K562 (cell line): ENCODE results near the gene TTC28. TPM values are rescaled to one million over a fixed set of nuclear protein-coding genes. Genes with fewer than 3 reads are reported as not detected.

ENCODE experiments used
- ATAC-seq: fragments of 200-7000 bp; cut with Tn5 transposase; 3 replicates; pipeline ENCODE4 v1.9.1; 2020; ENCODE audit warnings: moderate library complexity
- BruUV-seq: library from RNA; stranded (reverse); fragments of 400-500 nt; replicated peaks from 2 replicates; lab custom pipeline; 2021; lab: Mats Ljungman, UMichigan
- CTCF ChIA-PET: fragments of 300-600 bp; formaldehyde crosslinking; extraction: SDS; loops from one replicate; lab custom pipeline; 2021; ENCODE audit warnings: low intra/inter-chr PET ratio; lab: Yijun Ruan, JAX
- POLR2A ChIA-PET: fragments of 300-600, 350-650 bp; sonication (Branson Sonifier 250); formaldehyde crosslinking; extraction: SDS; loops from one replicate; lab custom pipeline; 2021; ENCODE audit warnings: antibody characterized with exemption, inconsistent platforms; lab: Yijun Ruan, JAX
- DNase-seq, 4 experiments: peaks; one replicate each; pipeline versions ENCODE4 v3.0.0 to v3.0.0-alpha.2; 2011 to 2018; ENCODE audit warnings: low spot score in 3 of 4, mixed read lengths in 3 of 4; ENCODE audit errors: extremely low read depth in 1 of 4
- FAIRE-seq: peaks from 2 replicates; lab custom pipeline; 2011; peaks lifted over from hg19 to GRCh38; lab: Jason Lieb, UNC
- H2AFZ ChIP-seq: 2 replicates; pipeline ENCODE4 v1.6.0; 2011; ENCODE audit warnings: low read depth, low read length, control low read depth, inconsistent platforms
- H3K27ac ChIP-seq: fragments of 200-600 bp; 3 replicates; pipeline ENCODE4 v1.8.0; 2011; ENCODE audit warnings: low read depth, mild to moderate bottlenecking, control low read depth, inconsistent platforms, low read length, moderate library complexity, mixed read lengths; ENCODE audit errors: extremely low read depth
- H3K27me3 ChIP-seq, 2 experiments: fragments of 300-600 bp in 1 of 2; 2 replicates in 1 of 2; 3 replicates in 1 of 2; pipeline versions ENCODE4 v1.6.0 to v1.8.0; 2011; ENCODE audit warnings: inconsistent platforms in 2 of 2, low read length in 2 of 2, mild to moderate bottlenecking in 1 of 2, mixed read lengths in 1 of 2, moderate library complexity in 1 of 2; ENCODE audit not compliant: control insufficient read depth in 2 of 2, insufficient read depth in 2 of 2
- H3K36me3 ChIP-seq: fragments of 300-600 bp; 3 replicates; pipeline ENCODE4 v1.8.0; 2011; ENCODE audit warnings: mild to moderate bottlenecking, low read length, inconsistent platforms; ENCODE audit not compliant: control insufficient read depth, insufficient read depth
- H3K4me1 ChIP-seq, 2 experiments: fragments of 200-600 bp in 1 of 2; replicated peaks in 1 of 2; 2 replicates in 1 of 2; 3 replicates in 1 of 2; pipeline versions ENCODE4 v1.5.1 to v1.8.0; 2011; ENCODE audit warnings: inconsistent platforms in 2 of 2, low read length in 2 of 2, mild to moderate bottlenecking in 1 of 2, mixed read lengths in 1 of 2, moderate library complexity in 1 of 2; ENCODE audit not compliant: control insufficient read depth in 2 of 2, insufficient read depth in 2 of 2
- H3K4me2 ChIP-seq: 2 replicates; pipeline ENCODE4 v1.6.1; 2011; ENCODE audit warnings: low read length, control low read depth, inconsistent platforms, mixed read lengths; ENCODE audit not compliant: insufficient read depth
- H3K4me3 ChIP-seq: fragments of 200-600 bp; sonication (generic), shearing (Covaris generic); 2 replicates; pipeline ENCODE4 v1.5.1; 2016; ENCODE audit warnings: control low read depth, inconsistent platforms
- H3K79me2 ChIP-seq: fragments of 200-600 bp; 3 replicates; pipeline ENCODE4 v1.8.0; 2011; ENCODE audit warnings: low read length, inconsistent platforms; ENCODE audit not compliant: control insufficient read depth, insufficient read depth
- H3K9ac ChIP-seq, 2 experiments: 2 replicates each; pipeline versions ENCODE4 v1.6.0 to v1.6.1; 2011; ENCODE audit warnings: low read depth in 2 of 2, low read length in 2 of 2, control low read depth in 1 of 2, inconsistent platforms in 1 of 2, mild to moderate bottlenecking in 1 of 2, mixed read lengths in 1 of 2; ENCODE audit not compliant: insufficient read depth in 1 of 2
- H3K9me1 ChIP-seq: one replicate; pipeline ENCODE4 v1.6.0; 2011; ENCODE audit warnings: inconsistent platforms, mild to moderate bottlenecking, low read length, moderate library complexity; ENCODE audit not compliant: control insufficient read depth, insufficient read depth
- H3K9me3 ChIP-seq: replicated peaks from 2 replicates; pipeline ENCODE4 v1.5.1; 2011; ENCODE audit warnings: low read depth, low read length, inconsistent platforms; ENCODE audit not compliant: control insufficient read depth, insufficient read depth
- H4K20me1 ChIP-seq: replicated peaks from 2 replicates; pipeline ENCODE4 v1.6.1; 2011; ENCODE audit warnings: low read length, inconsistent platforms, mixed read lengths; ENCODE audit not compliant: control insufficient read depth, insufficient read depth
- CC2D1A ChIP-seq: fragments of 450-650 bp; IDR thresholded peaks from 2 replicates; pipeline ENCODE4 v1.6.1; 2017; ENCODE audit warnings: mild to moderate bottlenecking
- E2F5 ChIP-seq: sonication (generic); formaldehyde crosslinking; IDR thresholded peaks from 2 replicates; pipeline ENCODE4 v1.8.0; 2022; ENCODE audit warnings: mild to moderate bottlenecking, missing genetic modification reagents
- ELF2 ChIP-seq: fragments of 250-450 bp; sonication (Bioruptor Pico); IDR thresholded peaks from 2 replicates; pipeline ENCODE4 v1.5.0; 2021; ENCODE audit warnings: mild to moderate bottlenecking
- FOXJ3 ChIP-seq: sonication (generic); formaldehyde crosslinking; IDR thresholded peaks from 2 replicates; pipeline ENCODE4 v1.4.0; 2020; ENCODE audit warnings: mild to moderate bottlenecking, missing genetic modification reagents
- MTA2 ChIP-seq: fragments of 450-650 bp; IDR thresholded peaks from 2 replicates; pipeline ENCODE4 v1.6.1; 2016; ENCODE audit warnings: low read depth
- PHF8 ChIP-seq: fragments of 200-600 bp; sonication (generic); IDR thresholded peaks from 2 replicates; pipeline ENCODE4 v1.6.1; 2012; ENCODE audit warnings: mixed run types, mild to moderate bottlenecking, inconsistent platforms, low read length, moderate library complexity, borderline replicate concordance
- TBL1XR1 ChIP-seq, 2 experiments: IDR thresholded peaks; 2 replicates each; pipeline ENCODE4 v1.6.1; 2012; ENCODE audit warnings: improper control_type of control experiment in 2 of 2, low read length in 2 of 2, mild to moderate bottlenecking in 1 of 2
- THAP12 ChIP-seq: fragments of 250-450 bp; sonication (Bioruptor Pico); IDR thresholded peaks from 2 replicates; pipeline ENCODE4 v1.9.0; 2021; ENCODE audit warnings: mild to moderate bottlenecking, inconsistent platforms
- WGBS: fragments of 100-300 bp; shearing (Covaris generic); methylation state at CpG from one replicate; pipeline ENCODE4 v1.1.6; 2016; ENCODE audit warnings: low coverage, mixed read lengths; ENCODE audit not compliant: insufficient coverage; ENCODE audit errors: missing lambda C conversion rate; 5-methylcytosine and 5-hydroxymethylcytosine counted together
- in situ Hi-C: fragments of 300-500 bp; cut with MboI; formaldehyde crosslinking; loops from 4 replicates; pipeline ENCODE4 v1.15.0; 2018; ENCODE audit warnings: inconsistent platforms, mixed read lengths
- intact Hi-C: fragments of 100-400 bp; cut with micrococcal nuclease; formaldehyde crosslinking; loops from 2 replicates; pipeline ENCODE4 v1.14.2; 2022
- polyA plus RNA-seq, 8 experiments: library from polyadenylated mRNA; depleted of rRNA in 4 of 8; stranded (reverse) in 5 of 8; unstranded in 3 of 8; fragments of >200 nt; fragmentation: Nextera tagmentation in 2 of 8; fragmentation: Illumina TruSeq in 1 of 8; extraction: Ambion mirVana in 2 of 8; extraction: Trizol in 1 of 8; gene quantifications; 2 replicates each; pipeline versions ENCODE4 v1.2.1 to v1.2.3, GENCODE V29; 2011 to 2014; ENCODE audit warnings: inconsistent platforms in 1 of 8, missing spikeins in 1 of 8
- total RNA-seq, 7 experiments: library from RNA; depleted of rRNA in 6 of 7; stranded (reverse); fragments of >200 nt in 6 of 7; fragmentation: Illumina TruSeq in 2 of 7; extraction: Trizol in 2 of 7; gene quantifications; 2 replicates each; pipeline versions ENCODE4 v1.2.1 to v1.2.3, GENCODE V29; 2011 to 2021; ENCODE audit warnings: low replicate concordance in 1 of 7
- TF ChIP-seq, protein P1 (sequence below): fragments of 450-650 bp; IDR thresholded peaks from 2 replicates; pipeline ENCODE4 v1.6.1; 2016; ENCODE audit warnings: missing biosample characterization, missing genetic modification characterization
- TF ChIP-seq, protein P2 (sequence below), 2 experiments: fragments of 250-450 bp in 1 of 2; fragments of 450-650 bp in 1 of 2; sonication (Bioruptor Pico) in 1 of 2; IDR thresholded peaks; 2 replicates each; pipeline versions ENCODE4 v1.6.1 to v1.8.0; 2016 to 2021; ENCODE audit warnings: mild to moderate bottlenecking in 2 of 2, moderate library complexity in 2 of 2, missing compliant biosample characterization in 1 of 2, missing genetic modification characterization in 1 of 2
- TF ChIP-seq, protein P3 (sequence below): fragments of 450-650 bp; IDR thresholded peaks from one replicate; pipeline ENCODE4 v1.6.1; 2018; ENCODE audit warnings: mild to moderate bottlenecking, moderate library complexity; ENCODE audit not compliant: partially characterized antibody

Gene TTC28
- total and polyA plus RNA-seq, 9 of the 15 experiments (the other 6 are each of a cell fraction or from before 2014, with no cell fraction given), result 0.22 to 10.7 (median 3.1) TPM

DNA sequence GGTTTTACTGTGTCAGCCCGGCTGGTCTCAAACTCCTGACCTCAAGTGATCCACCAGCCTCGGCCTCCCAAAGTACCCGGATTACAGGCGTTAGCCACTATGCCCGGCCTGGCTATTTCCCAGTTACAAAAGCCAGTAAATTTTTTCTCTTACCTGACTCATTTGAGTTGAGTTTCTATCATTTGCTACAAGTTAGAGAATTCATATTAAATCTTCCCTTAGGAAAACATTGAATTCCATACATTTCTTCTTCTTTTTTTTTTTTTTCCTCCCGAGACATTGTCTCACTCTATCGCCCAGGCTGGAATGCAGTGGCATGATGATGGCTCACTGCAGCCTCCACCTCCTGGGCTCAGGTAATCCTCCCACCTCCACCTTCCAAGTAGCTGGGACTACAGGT is 36.0 kb upstream of the TTC28 start:
- ATAC-seq (no peak), DNase-seq (no peak), FAIRE-seq (no peak)
- Histone ChIP-seq H3K27me3 (no peaks in the 10 kb centered on the region), H3K4me3 (no peak overlapping the region), H3K4me1 (no peaks in the 10 kb centered on the region), H3K9me1 (no peaks in the 10 kb centered on the region), H3K4me2 (no peak overlapping the region), H3K79me2 (no peaks in the 10 kb centered on the region), H2AFZ (no peak overlapping the region), H3K36me3 (peaks cover 60% of the 10 kb centered on the region), H3K9ac (no peak overlapping the region), H3K27ac (no peak overlapping the region), H4K20me1 (no peaks in the 10 kb centered on the region), H3K9me3 (no peaks in the 10 kb centered on the region)
- POLR2A ChIA-PET, result interaction anchor here (2.4 kb wide), 1 partner anchor 9 kb away, joined by 8 read pairs; no protein-coding TSS in a partner anchor
- BruUV-seq, result no TSS peak
- CTCF ChIA-PET, result no interaction called here
- in situ Hi-C loops (no loop called here), intact Hi-C loops (no loop called here)
- WGBS, result 100% methylated on average over 5 of the region's 7 CpGs
- no peak for TF ChIP-seq ELF2 (CRISPR knock-in tag)
- TF ChIP-seq, protein P1, sequence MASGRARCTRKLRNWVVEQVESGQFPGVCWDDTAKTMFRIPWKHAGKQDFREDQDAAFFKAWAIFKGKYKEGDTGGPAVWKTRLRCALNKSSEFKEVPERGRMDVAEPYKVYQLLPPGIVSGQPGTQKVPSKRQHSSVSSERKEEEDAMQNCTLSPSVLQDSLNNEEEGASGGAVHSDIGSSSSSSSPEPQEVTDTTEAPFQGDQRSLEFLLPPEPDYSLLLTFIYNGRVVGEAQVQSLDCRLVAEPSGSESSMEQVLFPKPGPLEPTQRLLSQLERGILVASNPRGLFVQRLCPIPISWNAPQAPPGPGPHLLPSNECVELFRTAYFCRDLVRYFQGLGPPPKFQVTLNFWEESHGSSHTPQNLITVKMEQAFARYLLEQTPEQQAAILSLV (tag), result no peak
- TF ChIP-seq THAP12 (CRISPR knock-in tag), result no peak
- TF ChIP-seq FOXJ3 (CRISPR knock-in tag), result no peak
- TF ChIP-seq MTA2, result no peak
- no peak for TF ChIP-seq E2F5
- no peak for TF ChIP-seq PHF8
- TF ChIP-seq CC2D1A, result no peak
- TF ChIP-seq, protein P2, sequence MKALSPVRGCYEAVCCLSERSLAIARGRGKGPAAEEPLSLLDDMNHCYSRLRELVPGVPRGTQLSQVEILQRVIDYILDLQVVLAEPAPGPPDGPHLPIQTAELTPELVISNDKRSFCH (CRISPR knock-in tag; IDR thresholded peaks at IDR 0.05), result no peak
- TF ChIP-seq, protein P2 (tag; IDR thresholded peaks at IDR 0.05), result no peak
- TF ChIP-seq, protein P3, sequence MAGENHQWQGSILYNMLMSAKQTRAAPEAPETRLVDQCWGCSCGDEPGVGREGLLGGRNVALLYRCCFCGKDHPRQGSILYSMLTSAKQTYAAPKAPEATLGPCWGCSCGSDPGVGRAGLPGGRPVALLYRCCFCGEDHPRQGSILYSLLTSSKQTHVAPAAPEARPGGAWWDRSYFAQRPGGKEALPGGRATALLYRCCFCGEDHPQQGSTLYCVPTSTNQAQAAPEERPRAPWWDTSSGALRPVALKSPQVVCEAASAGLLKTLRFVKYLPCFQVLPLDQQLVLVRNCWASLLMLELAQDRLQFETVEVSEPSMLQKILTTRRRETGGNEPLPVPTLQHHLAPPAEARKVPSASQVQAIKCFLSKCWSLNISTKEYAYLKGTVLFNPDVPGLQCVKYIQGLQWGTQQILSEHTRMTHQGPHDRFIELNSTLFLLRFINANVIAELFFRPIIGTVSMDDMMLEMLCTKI, result no peak
- TF ChIP-seq TBL1XR1 (IDR thresholded peaks at IDR 0.05; ENCODE audit: low read length in 2 of 2), result no peak
